Right lobe of liver (tissue), 4 donors: ENCODE measurements around the gene ZNF362.

Source experiments
- POLR2A ChIP-seq: fragments of 450-650 bp; IDR thresholded peaks from one replicate; pipeline ENCODE4 v1.6.1; 2017; ENCODE audit warnings: antibody characterized with exemption, mild to moderate bottlenecking
- TF ChIP-seq, protein P1 (sequence below), 4 donors: fragments of 200-600 bp in 3 of 4; fragments of 450-650 bp in 1 of 4; IDR thresholded peaks; one replicate each; pipeline versions ENCODE4 v1.5.1 to v1.8.0; 2016 to 2022; ENCODE audit warnings: antibody characterized with exemption in 4 of 4, mild to moderate bottlenecking in 2 of 4
- donor health status: DM: no; HTN: no; CAD: no.
- donor health status: DM: no; HTN: no; CAD: no.
- donor health status: DM: no; HTN: yes; CAD: no.

DNA sequence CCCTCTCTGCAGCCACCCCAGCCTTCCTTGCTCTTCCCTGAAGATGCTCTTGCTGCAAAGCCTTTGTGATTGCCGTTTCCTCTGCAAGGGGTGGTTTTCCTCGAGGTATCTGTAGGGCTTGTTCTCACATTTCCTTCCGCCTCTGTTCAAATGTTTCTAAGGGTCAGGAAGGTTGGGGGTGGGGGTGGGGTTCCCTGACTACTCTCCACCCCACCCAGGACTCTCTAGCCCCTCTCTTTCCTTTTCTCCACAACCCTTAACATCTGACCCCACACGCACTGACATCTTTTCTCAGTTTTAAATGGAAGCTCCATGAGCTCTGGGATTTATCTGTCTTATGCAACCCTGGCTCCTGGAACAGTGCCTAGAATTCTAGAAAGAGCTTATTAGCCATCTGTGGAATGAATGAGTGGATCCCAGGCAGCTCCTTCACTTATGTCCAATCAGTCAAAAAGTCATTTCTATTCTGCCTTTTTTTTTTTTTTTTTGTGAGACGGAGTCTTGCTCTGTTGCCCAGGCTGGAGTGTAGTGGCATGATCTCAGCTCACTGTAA is 27.3 kb upstream of the ZNF362 start:
- TF ChIP-seq, protein P1, sequence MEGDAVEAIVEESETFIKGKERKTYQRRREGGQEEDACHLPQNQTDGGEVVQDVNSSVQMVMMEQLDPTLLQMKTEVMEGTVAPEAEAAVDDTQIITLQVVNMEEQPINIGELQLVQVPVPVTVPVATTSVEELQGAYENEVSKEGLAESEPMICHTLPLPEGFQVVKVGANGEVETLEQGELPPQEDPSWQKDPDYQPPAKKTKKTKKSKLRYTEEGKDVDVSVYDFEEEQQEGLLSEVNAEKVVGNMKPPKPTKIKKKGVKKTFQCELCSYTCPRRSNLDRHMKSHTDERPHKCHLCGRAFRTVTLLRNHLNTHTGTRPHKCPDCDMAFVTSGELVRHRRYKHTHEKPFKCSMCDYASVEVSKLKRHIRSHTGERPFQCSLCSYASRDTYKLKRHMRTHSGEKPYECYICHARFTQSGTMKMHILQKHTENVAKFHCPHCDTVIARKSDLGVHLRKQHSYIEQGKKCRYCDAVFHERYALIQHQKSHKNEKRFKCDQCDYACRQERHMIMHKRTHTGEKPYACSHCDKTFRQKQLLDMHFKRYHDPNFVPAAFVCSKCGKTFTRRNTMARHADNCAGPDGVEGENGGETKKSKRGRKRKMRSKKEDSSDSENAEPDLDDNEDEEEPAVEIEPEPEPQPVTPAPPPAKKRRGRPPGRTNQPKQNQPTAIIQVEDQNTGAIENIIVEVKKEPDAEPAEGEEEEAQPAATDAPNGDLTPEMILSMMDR (IDR thresholded peaks at IDR 0.05) = no peak
- TF ChIP-seq POLR2A = no peak
